B cell (primary cell): Measurements from ENCODE around the gene FLRT1. TPM values are rescaled to one million over a fixed set of nuclear protein-coding genes. Genes with fewer than 3 reads are reported as not detected.

ENCODE experiments used
- ATAC-seq: fragments of 200-7000 bp; cut with Tn5 transposase; one replicate; pipeline ENCODE4 v1.10.0; 2021; ENCODE audit warnings: low read depth, mild to moderate bottlenecking, moderate number of reproducible peaks, moderate library complexity
- CTCF ChIA-PET: fragments of 350-600 bp; sonication (Branson Sonifier 250); formaldehyde crosslinking; loops from one replicate; lab custom pipeline; 2021; ENCODE audit warnings: antibody characterized with exemption, inconsistent platforms; lab: Charles Lee
- POLR2A ChIA-PET: fragments of 350-600 bp; sonication (Branson Sonifier 250); formaldehyde crosslinking; loops from one replicate; lab custom pipeline; 2021; ENCODE audit warnings: antibody characterized with exemption; lab: Charles Lee
- DNase-seq: peaks from one replicate; pipeline ENCODE4 v3.0.0; 2013
- H2AFZ ChIP-seq: 2 replicates; pipeline ENCODE4 v1.6.1; 2012; ENCODE audit warnings: mild to moderate bottlenecking, low read depth, low read length; ENCODE audit not compliant: insufficient read depth, poor library complexity, severe bottlenecking
- H3K27ac ChIP-seq, 2 donors: 1 replicate in 1 of 2; 2 replicates in 1 of 2; pipeline ENCODE4 v1.5.1; 2012 to 2013; ENCODE audit warnings: low read length in 2 of 2, mild to moderate bottlenecking in 2 of 2, moderate library complexity in 1 of 2
- H3K27me3 ChIP-seq, 4 experiments: fragments of 200-600 bp in 1 of 4; sonication (generic) in 1 of 4; replicated peaks in 1 of 4; 1 replicate in 2 of 4; 2 replicates in 2 of 4; pipeline versions ENCODE4 v1.6.1 to v1.7.0; 2013 to 2016; ENCODE audit warnings: low read length in 3 of 4, mild to moderate bottlenecking in 2 of 4, mixed read lengths in 1 of 4, moderate library complexity in 1 of 4; ENCODE audit not compliant: insufficient read depth in 4 of 4, control insufficient read depth in 3 of 4; ENCODE audit errors: control extremely low read depth in 1 of 4
- H3K36me3 ChIP-seq, 2 experiments: replicated peaks in 1 of 2; 1 replicate in 1 of 2; 2 replicates in 1 of 2; pipeline versions ENCODE4 v1.6.1 to v1.7.1; 2013; ENCODE audit warnings: low read length in 1 of 2; ENCODE audit not compliant: insufficient read depth in 2 of 2, control insufficient read depth in 1 of 2; ENCODE audit errors: control extremely low read depth in 1 of 2, extremely low read depth in 1 of 2
- H3K4me1 ChIP-seq, 2 donors: fragments of 200-600 bp in 1 of 2; sonication (generic) in 1 of 2; 1 replicate in 1 of 2; 2 replicates in 1 of 2; pipeline versions ENCODE4 v1.5.1 to v1.6.1; 2013 to 2017; ENCODE audit warnings: low read length in 2 of 2; ENCODE audit not compliant: control insufficient read depth in 2 of 2, insufficient read depth in 2 of 2
- H3K4me2 ChIP-seq: replicated peaks from 2 replicates; pipeline ENCODE3; 2012; ENCODE audit warnings: mild to moderate bottlenecking, low read depth, low read length; ENCODE audit not compliant: poor library complexity, severe bottlenecking
- H3K4me3 ChIP-seq, 5 experiments: fragments of 200-600 bp in 1 of 5; sonication (generic) in 1 of 5; 1 replicate in 3 of 5; 2 replicates in 2 of 5; pipeline versions ENCODE4 v1.5.1 to v1.7.0; 2011 to 2016; ENCODE audit warnings: low read length in 4 of 5, mild to moderate bottlenecking in 4 of 5, low read depth in 2 of 5, control low read depth in 1 of 5, moderate library complexity in 1 of 5; ENCODE audit not compliant: insufficient read depth in 1 of 5; ENCODE audit errors: control extremely low read depth in 1 of 5, extremely low read depth in 1 of 5
- H3K79me2 ChIP-seq: fragments of 200-600 bp; sonication (generic); one replicate; pipeline ENCODE4 v1.6.0; 2016; ENCODE audit warnings: low read length; ENCODE audit not compliant: control insufficient read depth, insufficient read depth
- H3K9ac ChIP-seq: fragments of 200-600 bp; sonication (generic); 2 replicates; pipeline ENCODE4 v1.6.1; 2017; ENCODE audit warnings: mild to moderate bottlenecking, low read length, moderate library complexity
- H3K9me3 ChIP-seq, 3 donors: one replicate each; pipeline versions ENCODE4 v1.6.1 to v1.7.1; 2013; ENCODE audit warnings: low read length in 2 of 3; ENCODE audit not compliant: control insufficient read depth in 2 of 3, insufficient read depth in 1 of 3; ENCODE audit errors: control extremely low read depth in 1 of 3
- H4K20me1 ChIP-seq: 2 replicates; pipeline ENCODE4 v1.6.0; 2012; ENCODE audit warnings: mild to moderate bottlenecking, low read length; ENCODE audit not compliant: insufficient read depth, control insufficient read depth, poor library complexity, severe bottlenecking
- H3K27ac Mint-ChIP-seq: one replicate; pipeline ENCODE4 v1.8.0; 2021; ENCODE audit warnings: mixed read lengths
- H3K27me3 Mint-ChIP-seq: one replicate; pipeline ENCODE4 v1.8.0; 2021; ENCODE audit warnings: mixed read lengths
- H3K4me1 Mint-ChIP-seq: one replicate; pipeline ENCODE4 v1.8.0; 2021; ENCODE audit warnings: mixed read lengths
- H3K4me3 Mint-ChIP-seq: one replicate; pipeline ENCODE4 v1.8.0; 2021; ENCODE audit warnings: mixed read lengths
- H3K9me3 Mint-ChIP-seq: one replicate; pipeline ENCODE4 v1.8.0; 2022; ENCODE audit warnings: mixed read lengths; ENCODE audit not compliant: insufficient read depth
- CTCF ChIP-seq: fragments of 200-600 bp; IDR thresholded peaks from one replicate; pipeline ENCODE4 v1.8.0; 2022; ENCODE audit warnings: antibody characterized with exemption, mild to moderate bottlenecking
- EZH2 ChIP-seq: IDR thresholded peaks from 2 replicates; pipeline ENCODE4 v1.6.1; 2012; ENCODE audit warnings: borderline replicate concordance, low read depth, mild to moderate bottlenecking, moderate library complexity, low read length; ENCODE audit not compliant: insufficient read depth, poor library complexity, severe bottlenecking
- WGBS: methylation state at CpG from one replicate; pipeline ENCODE4 v1.1.5; 2013; ENCODE audit warnings: missing lambda C conversion rate; ENCODE audit not compliant: insufficient coverage; 5-methylcytosine and 5-hydroxymethylcytosine counted together
- intact Hi-C: fragments of 100-400 bp; cut with micrococcal nuclease; formaldehyde crosslinking; loops from one replicate; pipeline ENCODE4 v1.10.0; 2022
- polyA plus RNA-seq: library from polyadenylated mRNA; depleted of rRNA; stranded (reverse); fragments of >200 nt; gene quantifications from 2 replicates; pipeline ENCODE4 v1.2.3, GENCODE V29; 2012
- total RNA-seq, 2 donors: library from RNA; stranded (reverse); fragments of 120-200 nt in 1 of 2; gene quantifications; 1 replicate in 1 of 2; 2 replicates in 1 of 2; pipeline versions ENCODE4 v1.2.3 to v1.2.4, GENCODE V29; 2013 to 2022

Gene FLRT1
- total and polyA plus RNA-seq, 2 donors (not counting 1 experiment from before 2014, with no cell fraction given) = not detected

GRCh38 chr11:64009710-64010109 is 26.0 kb upstream of the FLRT1 start:
- DNase-seq (no peak), ATAC-seq (no peak)
- H2AFZ ChIP-seq = no peak overlapping the region
- peaks cover 0 to 35% (median 0%) of the 10 kb centered on the region in 3 donors for H3K9me3 ChIP-seq
- H3K4me3 Mint-ChIP-seq = no peak overlapping the region
- WGBS = 91% methylated on average over 7 of the region's 8 CpGs
- peaks cover 15 to 16% of the 10 kb centered on the region in 2 donors for H3K4me1 ChIP-seq
- H3K9ac ChIP-seq = no peak overlapping the region
- H3K4me3 ChIP-seq = no peak overlapping the region
- no peaks in the 10 kb centered on the region for H3K9me3 Mint-ChIP-seq
- no peak overlapping the region for H3K27ac Mint-ChIP-seq
- H3K4me1 Mint-ChIP-seq = peaks cover 11% of the 10 kb centered on the region
- no peak overlapping the region for H3K4me2 ChIP-seq
- H3K27me3 Mint-ChIP-seq = peaks cover 26% of the 10 kb centered on the region
- intact Hi-C loops = no loop called here
- H3K27ac ChIP-seq = no peak overlapping the region
- H3K36me3 ChIP-seq = no peaks in the 10 kb centered on the region
- H4K20me1 ChIP-seq = no peaks in the 10 kb centered on the region
- no peaks in the 10 kb centered on the region for H3K79me2 ChIP-seq
- no peak for TF ChIP-seq CTCF
- TF ChIP-seq EZH2 = no peak
- peaks cover 0 to 40% (median 15%) of the 10 kb centered on the region in 4 experiments for H3K27me3 ChIP-seq
- CTCF ChIA-PET = no interaction called here
- POLR2A ChIA-PET = no interaction called here

GRCh38 chr11:64010783-64011182 is 24.9 kb upstream of the FLRT1 start:
- Histone ChIP-seq H3K4me3 (no peak overlapping the region), H3K27ac (no peak overlapping the region), H3K36me3 (no peaks in the 10 kb centered on the region), H2AFZ (no peak overlapping the region), H3K4me1 (peaks cover 15 to 16% of the 10 kb centered on the region in 2 donors), H3K9me3 (peaks cover 0 to 35% (median 0%) of the 10 kb centered on the region in 3 donors), H4K20me1 (no peaks in the 10 kb centered on the region), H3K79me2 (no peaks in the 10 kb centered on the region), H3K9ac (no peak overlapping the region), H3K4me2 (no peak overlapping the region), H3K27me3 (peaks cover 0 to 34% (median 15%) of the 10 kb centered on the region in 4 experiments)
- WGBS = 94% methylated on average over 2 of the region's 2 CpGs
- no peak overlapping the region for H3K4me3 Mint-ChIP-seq
- peaks cover 26% of the 10 kb centered on the region for H3K27me3 Mint-ChIP-seq
- intact Hi-C loops = no loop called here
- ChIA-PET POLR2A (no interaction called here), CTCF (no interaction called here)
- ATAC-seq (no peak), DNase-seq (no peak)
- TF ChIP-seq CTCF (no peak), EZH2 (no peak)
- H3K27ac Mint-ChIP-seq = no peak overlapping the region
- no peaks in the 10 kb centered on the region for H3K9me3 Mint-ChIP-seq
- peaks cover 11% of the 10 kb centered on the region for H3K4me1 Mint-ChIP-seq
